ENCODE data around the gene AAGAB.
"Not testable (repeated sequence)": the region's sequence is repeated elsewhere in the genome, so short reads cannot be mapped to it uniquely, and the experiment has no call there.

DNA sequence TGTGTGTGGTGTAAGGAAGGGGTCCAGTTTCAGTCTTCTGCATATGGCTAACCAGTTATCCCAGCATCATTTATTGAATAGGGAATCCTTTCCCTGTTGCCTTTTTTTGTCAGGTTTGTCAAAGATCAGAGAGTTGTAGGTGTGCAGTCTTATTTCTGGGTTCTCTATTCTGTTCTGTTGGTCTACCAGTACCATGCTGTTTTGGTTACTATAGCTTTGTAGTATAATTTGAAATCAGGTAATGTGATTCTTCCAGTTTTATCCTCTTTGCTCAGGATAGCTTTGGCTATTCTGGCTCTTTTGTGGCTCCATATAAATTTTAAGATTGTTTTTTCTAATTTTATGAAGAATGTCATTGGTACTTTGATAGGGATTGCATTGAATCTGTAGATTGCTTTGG, 31.2 kb upstream of the AAGAB start:
- TF ChIP-seq, protein P1, sequence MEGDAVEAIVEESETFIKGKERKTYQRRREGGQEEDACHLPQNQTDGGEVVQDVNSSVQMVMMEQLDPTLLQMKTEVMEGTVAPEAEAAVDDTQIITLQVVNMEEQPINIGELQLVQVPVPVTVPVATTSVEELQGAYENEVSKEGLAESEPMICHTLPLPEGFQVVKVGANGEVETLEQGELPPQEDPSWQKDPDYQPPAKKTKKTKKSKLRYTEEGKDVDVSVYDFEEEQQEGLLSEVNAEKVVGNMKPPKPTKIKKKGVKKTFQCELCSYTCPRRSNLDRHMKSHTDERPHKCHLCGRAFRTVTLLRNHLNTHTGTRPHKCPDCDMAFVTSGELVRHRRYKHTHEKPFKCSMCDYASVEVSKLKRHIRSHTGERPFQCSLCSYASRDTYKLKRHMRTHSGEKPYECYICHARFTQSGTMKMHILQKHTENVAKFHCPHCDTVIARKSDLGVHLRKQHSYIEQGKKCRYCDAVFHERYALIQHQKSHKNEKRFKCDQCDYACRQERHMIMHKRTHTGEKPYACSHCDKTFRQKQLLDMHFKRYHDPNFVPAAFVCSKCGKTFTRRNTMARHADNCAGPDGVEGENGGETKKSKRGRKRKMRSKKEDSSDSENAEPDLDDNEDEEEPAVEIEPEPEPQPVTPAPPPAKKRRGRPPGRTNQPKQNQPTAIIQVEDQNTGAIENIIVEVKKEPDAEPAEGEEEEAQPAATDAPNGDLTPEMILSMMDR (IDR thresholded peaks at IDR 0.05): not testable (repeated sequence)
- TF ChIP-seq EP300, POLR2AphosphoS5 (IDR thresholded peaks at IDR 0.05): not testable (repeated sequence)
